ENCODE measurements around the gene SLCO1B3.

DNA sequence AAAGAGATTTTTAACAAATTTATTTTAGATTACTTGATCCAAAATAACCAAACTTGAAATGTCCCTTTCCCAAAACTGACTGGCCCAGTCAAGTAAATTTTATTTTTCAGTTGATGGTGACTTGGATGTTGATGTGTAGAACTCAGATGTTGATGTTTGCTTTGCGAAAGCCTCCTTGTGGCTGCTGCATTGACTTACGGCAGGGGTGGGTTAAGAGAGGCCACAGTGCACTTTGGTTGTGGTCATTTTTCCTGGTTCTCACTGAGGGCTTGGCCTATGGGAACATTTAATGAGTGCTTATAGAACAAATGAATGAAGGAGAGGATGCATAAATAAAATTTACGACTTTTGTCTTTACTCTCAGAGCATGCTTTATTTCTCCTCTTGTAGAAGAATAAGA is 52.6 kb downstream of the SLCO1B3 start:
- TF ChIP-seq, protein P1, sequence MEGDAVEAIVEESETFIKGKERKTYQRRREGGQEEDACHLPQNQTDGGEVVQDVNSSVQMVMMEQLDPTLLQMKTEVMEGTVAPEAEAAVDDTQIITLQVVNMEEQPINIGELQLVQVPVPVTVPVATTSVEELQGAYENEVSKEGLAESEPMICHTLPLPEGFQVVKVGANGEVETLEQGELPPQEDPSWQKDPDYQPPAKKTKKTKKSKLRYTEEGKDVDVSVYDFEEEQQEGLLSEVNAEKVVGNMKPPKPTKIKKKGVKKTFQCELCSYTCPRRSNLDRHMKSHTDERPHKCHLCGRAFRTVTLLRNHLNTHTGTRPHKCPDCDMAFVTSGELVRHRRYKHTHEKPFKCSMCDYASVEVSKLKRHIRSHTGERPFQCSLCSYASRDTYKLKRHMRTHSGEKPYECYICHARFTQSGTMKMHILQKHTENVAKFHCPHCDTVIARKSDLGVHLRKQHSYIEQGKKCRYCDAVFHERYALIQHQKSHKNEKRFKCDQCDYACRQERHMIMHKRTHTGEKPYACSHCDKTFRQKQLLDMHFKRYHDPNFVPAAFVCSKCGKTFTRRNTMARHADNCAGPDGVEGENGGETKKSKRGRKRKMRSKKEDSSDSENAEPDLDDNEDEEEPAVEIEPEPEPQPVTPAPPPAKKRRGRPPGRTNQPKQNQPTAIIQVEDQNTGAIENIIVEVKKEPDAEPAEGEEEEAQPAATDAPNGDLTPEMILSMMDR (conservative IDR thresholded peaks at IDR 0.05; ENCODE audit: low read depth, low read length): no peak
- TF ChIP-seq EZH2 (IDR thresholded peaks at IDR 0.05; ENCODE audit: low read length, unreplicated experiment) (no peak), EZH2phosphoT487 (IDR thresholded peaks at IDR 0.05; ENCODE audit: borderline replicate concordance, low read length) (no peak)

Measured in PC-3 (cell line).